HL-60/S4 treated with phorbol 12-myristate 13-acetate at 8.2 ng/mL for 4 days and 3 days (cell line): ENCODE data around the gene DYSF.
"Not testable (repeated sequence)": the region's sequence is repeated elsewhere in the genome, so short reads cannot be mapped to it uniquely, and the experiment has no call there.

Source experiments
- in situ Hi-C: fragments of 300-500 bp; cut with MboI; formaldehyde crosslinking; loops from 2 replicates; pipeline ENCODE4 v1.15.0; 2022; ENCODE audit warnings: low sequenced_read_pairs

The DYSF gene

GRCh38 chr2:71469403-71470398 is 16.3 kb downstream of the DYSF start:
- in situ Hi-C loops = no loop called here

- in situ Hi-C loops = no loop called here
Observed at GRCh38 chr2:71471276-71471675, 17.9 kb downstream of the DYSF start.

- in situ Hi-C loops = no loop called here
Observed at GRCh38 chr2:71472019-71472418, 18.7 kb downstream of the DYSF start.

GRCh38 chr2:71473346-71474031 is 20.1 kb downstream of the DYSF start:
- in situ Hi-C loops = no loop called here

- in situ Hi-C loops = no loop called here
Observed at GRCh38 chr2:71474116-71474743, 20.9 kb downstream of the DYSF start.

- in situ Hi-C loops = no loop called here
Observed at GRCh38 chr2:71474744-71475397, 21.5 kb downstream of the DYSF start.

GRCh38 chr2:71476495-71476894 is 23.1 kb downstream of the DYSF start:
- in situ Hi-C loops = no loop called here

- in situ Hi-C loops = no loop called here
Observed at GRCh38 chr2:71477231-71477691, 23.9 kb downstream of the DYSF start.

- in situ Hi-C loops = no loop called here
Observed at GRCh38 chr2:71478806-71479205, 25.4 kb downstream of the DYSF start.

- in situ Hi-C loops = no loop called here
Observed at GRCh38 chr2:71479261-71479660, 25.9 kb downstream of the DYSF start.

- in situ Hi-C loops = no loop called here
Observed at GRCh38 chr2:71481111-71481510, 27.8 kb downstream of the DYSF start.

GRCh38 chr2:71482055-71482454 is 28.7 kb downstream of the DYSF start:
- in situ Hi-C loops = no loop called here

GRCh38 chr2:71483246-71483645 is 29.9 kb downstream of the DYSF start:
- in situ Hi-C loops = no loop called here

- in situ Hi-C loops = no loop called here
Observed at GRCh38 chr2:71484354-71484753, 31.0 kb downstream of the DYSF start.

GRCh38 chr2:71486881-71487640 is 33.7 kb downstream of the DYSF start:
- in situ Hi-C loops = no loop called here

GRCh38 chr2:71491551-71491950 is 38.2 kb downstream of the DYSF start:
- in situ Hi-C loops = not testable (repeated sequence)

- in situ Hi-C loops = no loop called here
Observed at GRCh38 chr2:71492112-71492511, 38.8 kb downstream of the DYSF start.

- in situ Hi-C loops = no loop called here
Observed at GRCh38 chr2:71494091-71494490, 40.7 kb downstream of the DYSF start.

GRCh38 chr2:71494523-71495155 is 41.3 kb downstream of the DYSF start:
- in situ Hi-C loops = no loop called here
